DND-41 (cell line): ENCODE data around the gene DPP6.

Experiments
- ATAC-seq: fragments of 200-7000 bp; cut with Tn5 transposase; 3 replicates; pipeline ENCODE4 v1.9.1; 2021; ENCODE audit warnings: low read depth; ENCODE audit not compliant: insufficient read depth
- DNase-seq: peaks from one replicate; pipeline ENCODE4 v3.0.0-alpha.2; 2020
- H2AFZ ChIP-seq: 2 replicates; pipeline ENCODE4 v1.6.0; 2012; ENCODE audit warnings: low read depth, low read length
- H3K27ac ChIP-seq: 2 replicates; pipeline ENCODE4 v1.5.1; 2012; ENCODE audit warnings: low read length, inconsistent platforms
- H3K27me3 ChIP-seq: fragments of 200-600 bp; sonication (generic); 2 replicates; pipeline ENCODE4 v1.6.0; 2012; ENCODE audit warnings: low read length, mild to moderate bottlenecking, inconsistent platforms; ENCODE audit not compliant: insufficient read depth, poor library complexity
- H3K36me3 ChIP-seq: 2 replicates; pipeline ENCODE4 v1.5.1; 2012; ENCODE audit warnings: low read length, inconsistent platforms; ENCODE audit not compliant: insufficient read depth
- H3K4me1 ChIP-seq: 2 replicates; pipeline ENCODE4 v1.5.1; 2012; ENCODE audit warnings: mild to moderate bottlenecking, low read length; ENCODE audit not compliant: insufficient read depth
- H3K4me2 ChIP-seq: 2 replicates; pipeline ENCODE4 v1.6.0; 2012; ENCODE audit warnings: mild to moderate bottlenecking, moderate library complexity, low read length, inconsistent platforms; ENCODE audit not compliant: insufficient read depth
- H3K4me3 ChIP-seq, 2 experiments: fragments of 200-600 bp in 1 of 2; shearing (Covaris generic) in 1 of 2; 2 replicates each; pipeline ENCODE4 v1.5.1; 2012 to 2016; ENCODE audit warnings: inconsistent platforms in 2 of 2, low read length in 2 of 2, mild to moderate bottlenecking in 2 of 2, low read depth in 1 of 2, moderate library complexity in 1 of 2
- H3K79me2 ChIP-seq: 2 replicates; pipeline ENCODE4 v1.6.0; 2012; ENCODE audit warnings: low read length, inconsistent platforms; ENCODE audit not compliant: insufficient read depth
- H3K9ac ChIP-seq: 2 replicates; pipeline ENCODE4 v1.6.0; 2012; ENCODE audit warnings: low read depth, mild to moderate bottlenecking, inconsistent platforms, low read length, moderate library complexity
- H3K9me3 ChIP-seq: 2 replicates; pipeline ENCODE4 v1.5.1; 2012; ENCODE audit warnings: low read length, moderate library complexity, mild to moderate bottlenecking, inconsistent platforms; ENCODE audit not compliant: insufficient read depth, severe bottlenecking
- H4K20me1 ChIP-seq: 2 replicates; pipeline ENCODE4 v1.6.0; 2012; ENCODE audit warnings: low read length; ENCODE audit not compliant: insufficient read depth
- EZH2 ChIP-seq: IDR thresholded peaks from 3 replicates; pipeline ENCODE4 v1.6.1; 2012; ENCODE audit warnings: borderline replicate concordance, low read depth, mild to moderate bottlenecking, moderate library complexity, low read length, inconsistent platforms; ENCODE audit not compliant: severe bottlenecking
- TF ChIP-seq, protein P1 (sequence below): IDR thresholded peaks from 2 replicates; pipeline ENCODE4 v1.5.1; 2012; ENCODE audit warnings: borderline replicate concordance, low read length, moderate library complexity, mild to moderate bottlenecking; ENCODE audit not compliant: poor library complexity, severe bottlenecking; ENCODE audit errors: extremely low read depth

The DPP6 gene

GRCh38 chr7:154863766-154864522 is 811.7 kb downstream of the DPP6 start:
- Histone ChIP-seq H2AFZ (no peak overlapping the region), H3K79me2 (no peaks in the 10 kb centered on the region), H3K9ac (no peak overlapping the region), H4K20me1 (no peaks in the 10 kb centered on the region), H3K4me3 (no peak overlapping the region), H3K36me3 (no peaks in the 10 kb centered on the region), H3K4me1 (no peaks in the 10 kb centered on the region), H3K27me3 (peaks cover 8% of the 10 kb centered on the region), H3K4me2 (no peak overlapping the region), H3K9me3 (no peaks in the 10 kb centered on the region), H3K27ac (no peak overlapping the region)
- ATAC-seq: no peak
- no peak for TF ChIP-seq EZH2
- TF ChIP-seq, protein P1, sequence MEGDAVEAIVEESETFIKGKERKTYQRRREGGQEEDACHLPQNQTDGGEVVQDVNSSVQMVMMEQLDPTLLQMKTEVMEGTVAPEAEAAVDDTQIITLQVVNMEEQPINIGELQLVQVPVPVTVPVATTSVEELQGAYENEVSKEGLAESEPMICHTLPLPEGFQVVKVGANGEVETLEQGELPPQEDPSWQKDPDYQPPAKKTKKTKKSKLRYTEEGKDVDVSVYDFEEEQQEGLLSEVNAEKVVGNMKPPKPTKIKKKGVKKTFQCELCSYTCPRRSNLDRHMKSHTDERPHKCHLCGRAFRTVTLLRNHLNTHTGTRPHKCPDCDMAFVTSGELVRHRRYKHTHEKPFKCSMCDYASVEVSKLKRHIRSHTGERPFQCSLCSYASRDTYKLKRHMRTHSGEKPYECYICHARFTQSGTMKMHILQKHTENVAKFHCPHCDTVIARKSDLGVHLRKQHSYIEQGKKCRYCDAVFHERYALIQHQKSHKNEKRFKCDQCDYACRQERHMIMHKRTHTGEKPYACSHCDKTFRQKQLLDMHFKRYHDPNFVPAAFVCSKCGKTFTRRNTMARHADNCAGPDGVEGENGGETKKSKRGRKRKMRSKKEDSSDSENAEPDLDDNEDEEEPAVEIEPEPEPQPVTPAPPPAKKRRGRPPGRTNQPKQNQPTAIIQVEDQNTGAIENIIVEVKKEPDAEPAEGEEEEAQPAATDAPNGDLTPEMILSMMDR: no peak
- no peak for DNase-seq

DNA sequence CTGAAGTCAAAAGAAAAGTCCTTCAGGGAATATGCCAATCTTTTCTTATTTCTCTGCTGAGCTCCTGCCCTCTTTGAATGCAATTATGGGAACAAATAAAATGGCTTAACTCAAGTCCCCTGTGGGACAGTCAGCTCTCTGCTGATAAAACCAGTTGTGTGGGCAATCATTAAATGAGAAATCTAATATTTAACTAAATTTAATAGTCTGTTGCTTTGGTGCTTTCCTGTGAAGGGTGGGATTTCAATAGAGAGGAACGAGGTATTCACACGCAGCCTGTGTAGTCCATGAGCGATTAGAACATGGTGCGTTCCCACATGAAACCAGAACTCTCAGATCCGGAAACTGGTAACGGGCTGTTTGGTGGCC is 812.3 kb downstream of the DPP6 start:
- Histone ChIP-seq H3K79me2 (no peaks in the 10 kb centered on the region), H3K9ac (no peak overlapping the region), H3K9me3 (no peaks in the 10 kb centered on the region), H2AFZ (no peak overlapping the region), H3K36me3 (no peaks in the 10 kb centered on the region), H4K20me1 (no peaks in the 10 kb centered on the region), H3K27me3 (peaks cover 8% of the 10 kb centered on the region), H3K4me1 (no peaks in the 10 kb centered on the region), H3K4me3 (no peak overlapping the region), H3K4me2 (no peak overlapping the region), H3K27ac (no peak overlapping the region)
- TF ChIP-seq, protein P1: no peak
- TF ChIP-seq EZH2: no peak
- no peak for DNase-seq
- no peak for ATAC-seq

DNA sequence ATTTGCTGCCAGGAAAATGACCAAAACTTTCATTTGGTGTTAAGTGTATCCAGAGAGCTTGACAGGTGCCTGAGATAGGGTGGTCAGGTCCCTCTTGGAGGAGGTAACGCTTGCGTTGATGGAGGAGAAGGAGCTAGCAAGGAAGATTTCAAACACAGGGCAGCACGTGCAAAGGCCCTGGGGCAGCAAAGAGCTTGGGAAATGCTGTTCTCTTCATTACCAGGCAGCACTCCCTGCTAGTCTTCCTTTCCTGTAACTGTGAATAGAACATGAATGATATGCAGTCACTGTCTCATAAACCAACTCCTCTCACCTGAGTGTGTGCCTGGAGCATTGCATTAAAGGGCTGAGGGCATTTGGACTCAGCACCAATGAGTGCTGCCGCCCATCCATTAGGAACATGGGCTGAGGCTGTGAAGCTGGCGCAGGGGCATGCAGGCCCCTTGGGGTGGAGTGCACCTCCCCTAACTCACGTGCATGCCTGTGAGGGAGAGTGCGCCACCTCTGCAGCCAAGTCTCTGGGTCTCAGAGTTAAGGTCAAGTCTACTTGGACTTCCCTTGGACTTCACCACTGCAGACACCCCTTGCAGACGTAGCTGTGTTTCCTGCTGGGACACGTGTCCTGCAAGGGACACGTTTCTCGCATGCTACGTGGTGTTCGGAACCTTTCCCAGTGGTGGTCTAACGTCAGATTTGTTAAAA is 813.9 kb downstream of the DPP6 start:
- Histone ChIP-seq H2AFZ (no peak overlapping the region), H4K20me1 (no peaks in the 10 kb centered on the region), H3K36me3 (no peaks in the 10 kb centered on the region), H3K4me1 (no peaks in the 10 kb centered on the region), H3K27me3 (peaks cover 8% of the 10 kb centered on the region), H3K27ac (no peak overlapping the region), H3K79me2 (no peaks in the 10 kb centered on the region), H3K4me3 (no peak overlapping the region), H3K4me2 (no peak overlapping the region), H3K9me3 (no peaks in the 10 kb centered on the region), H3K9ac (no peak overlapping the region)
- ATAC-seq (no peak), DNase-seq (no peak)
- TF ChIP-seq EZH2: no peak
- TF ChIP-seq, protein P1: no peak
